ENCODE measurements around the gene MYCBPAP. TPM values are rescaled to one million over a fixed set of nuclear protein-coding genes. Genes with fewer than 3 reads are reported as not detected.
A peak's percentile ranks its signal among the peaks of the same experiment; 100 is the strongest.

Gene MYCBPAP
- total RNA-seq, 4 donors from 2014 or later: 0.78 to 3.2 (median 1.6) TPM

GRCh38 chr17:50523208-50523607, 15.0 kb downstream of the MYCBPAP start:
- H3K9me3 ChIP-seq: no peaks in the 10 kb centered on the region
- DNase-seq: no peak
- H3K36me3 ChIP-seq: no peaks in the 10 kb centered on the region
- no peak overlapping the region for H3K4me3 ChIP-seq (replicated peaks in 1 of 3)
- H3K4me1 ChIP-seq: peaks cover 18 to 21% of the 10 kb centered on the region in 2 donors
- no peak overlapping the region for H3K27ac ChIP-seq
- WGBS, 2 donors: 67 to 88% methylated on average over 1 to 2 of the region's 2 CpGs
- TF ChIP-seq, protein P1, sequence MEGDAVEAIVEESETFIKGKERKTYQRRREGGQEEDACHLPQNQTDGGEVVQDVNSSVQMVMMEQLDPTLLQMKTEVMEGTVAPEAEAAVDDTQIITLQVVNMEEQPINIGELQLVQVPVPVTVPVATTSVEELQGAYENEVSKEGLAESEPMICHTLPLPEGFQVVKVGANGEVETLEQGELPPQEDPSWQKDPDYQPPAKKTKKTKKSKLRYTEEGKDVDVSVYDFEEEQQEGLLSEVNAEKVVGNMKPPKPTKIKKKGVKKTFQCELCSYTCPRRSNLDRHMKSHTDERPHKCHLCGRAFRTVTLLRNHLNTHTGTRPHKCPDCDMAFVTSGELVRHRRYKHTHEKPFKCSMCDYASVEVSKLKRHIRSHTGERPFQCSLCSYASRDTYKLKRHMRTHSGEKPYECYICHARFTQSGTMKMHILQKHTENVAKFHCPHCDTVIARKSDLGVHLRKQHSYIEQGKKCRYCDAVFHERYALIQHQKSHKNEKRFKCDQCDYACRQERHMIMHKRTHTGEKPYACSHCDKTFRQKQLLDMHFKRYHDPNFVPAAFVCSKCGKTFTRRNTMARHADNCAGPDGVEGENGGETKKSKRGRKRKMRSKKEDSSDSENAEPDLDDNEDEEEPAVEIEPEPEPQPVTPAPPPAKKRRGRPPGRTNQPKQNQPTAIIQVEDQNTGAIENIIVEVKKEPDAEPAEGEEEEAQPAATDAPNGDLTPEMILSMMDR (IDR thresholded peaks at IDR 0.05): no peak
- TF ChIP-seq POLR2A (IDR thresholded peaks at IDR 0.05): no peak
- intact Hi-C loops (cut with DNase I): no loop called here
- H3K27me3 ChIP-seq: no peaks in the 10 kb centered on the region

- WGBS, 2 donors: 92 to 100% methylated on average over 11 to 18 of the region's 18 CpGs
- Histone ChIP-seq H3K9me3 (no peaks in the 10 kb centered on the region), H3K27ac (no peak overlapping the region), H3K4me3 (replicated peaks in 1 of 3) (no peak overlapping the region), H3K36me3 (no peaks in the 10 kb centered on the region), H3K4me1 (peaks cover 11% of the 10 kb centered on the region in 2 donors), H3K27me3 (no peaks in the 10 kb centered on the region)
- intact Hi-C loops (cut with DNase I): no loop called here
- no peak for DNase-seq
- TF ChIP-seq, protein P1 (IDR thresholded peaks at IDR 0.05): no peak
- no peak for TF ChIP-seq POLR2A (IDR thresholded peaks at IDR 0.05)
Measured at GRCh38 chr17:50524838-50525237, 16.6 kb downstream of the MYCBPAP start.

- intact Hi-C loops (cut with DNase I): no loop called here
- H3K9me3 ChIP-seq: no peaks in the 10 kb centered on the region
- no peaks in the 10 kb centered on the region for H3K27me3 ChIP-seq
- H3K27ac ChIP-seq: peak overlapping the region; percentile 47 to 56 (median 49)
- no peak overlapping the region for H3K4me3 ChIP-seq (replicated peaks in 1 of 3)
- peak in 1 of 2 donors; percentile 29 for DNase-seq
- H3K36me3 ChIP-seq: no peaks in the 10 kb centered on the region
- TF ChIP-seq POLR2A (IDR thresholded peaks at IDR 0.05): no peak
- TF ChIP-seq, protein P1 (IDR thresholded peaks at IDR 0.05): no peak
- WGBS, 2 donors: 20 to 36% methylated on average over 5 of the region's 5 CpGs
- peaks cover 14 to 17% of the 10 kb centered on the region in 2 donors for H3K4me1 ChIP-seq
Measured at GRCh38 chr17:50527155-50527762, 19.0 kb downstream of the MYCBPAP start.

GRCh38 chr17:50527949-50528474, 19.8 kb downstream of the MYCBPAP start:
- Histone ChIP-seq H3K27me3 (no peaks in the 10 kb centered on the region), H3K27ac (peak overlapping the region; percentile 47 to 56 (median 49)), H3K4me1 (peaks cover 22 to 25% of the 10 kb centered on the region in 2 donors), H3K4me3 (replicated peaks in 1 of 3) (no peak overlapping the region), H3K36me3 (no peaks in the 10 kb centered on the region), H3K9me3 (no peaks in the 10 kb centered on the region)
- intact Hi-C loops (cut with DNase I): no loop called here
- DNase-seq: no peak
- TF ChIP-seq, protein P1 (IDR thresholded peaks at IDR 0.05): no peak
- no peak for TF ChIP-seq POLR2A (IDR thresholded peaks at IDR 0.05)
- WGBS, 2 donors: 40 to 71% methylated on average over 2 to 4 of the region's 4 CpGs

GRCh38 chr17:50529849-50530248, 21.6 kb downstream of the MYCBPAP start:
- 91 to 94% methylated on average over 7 of the region's 7 CpGs for WGBS, 2 donors
- intact Hi-C loops (cut with DNase I): no loop called here

More at GRCh38 chr17:50529849-50530248, 21.6 kb downstream of the MYCBPAP start:
- H3K36me3 ChIP-seq: no peaks in the 10 kb centered on the region
- peaks cover 40 to 43% of the 10 kb centered on the region in 2 donors for H3K4me1 ChIP-seq
- TF ChIP-seq, protein P1 (IDR thresholded peaks at IDR 0.05): no peak
- TF ChIP-seq POLR2A (IDR thresholded peaks at IDR 0.05): no peak
- H3K4me3 ChIP-seq (replicated peaks in 1 of 3): no peak overlapping the region
- no peaks in the 10 kb centered on the region for H3K27me3 ChIP-seq
- no peak overlapping the region for H3K27ac ChIP-seq
- H3K9me3 ChIP-seq: no peaks in the 10 kb centered on the region
- no peak for DNase-seq

Data from thyroid gland (tissue), 4 donors.